ENCODE results near the gene MXD4.

DNA sequence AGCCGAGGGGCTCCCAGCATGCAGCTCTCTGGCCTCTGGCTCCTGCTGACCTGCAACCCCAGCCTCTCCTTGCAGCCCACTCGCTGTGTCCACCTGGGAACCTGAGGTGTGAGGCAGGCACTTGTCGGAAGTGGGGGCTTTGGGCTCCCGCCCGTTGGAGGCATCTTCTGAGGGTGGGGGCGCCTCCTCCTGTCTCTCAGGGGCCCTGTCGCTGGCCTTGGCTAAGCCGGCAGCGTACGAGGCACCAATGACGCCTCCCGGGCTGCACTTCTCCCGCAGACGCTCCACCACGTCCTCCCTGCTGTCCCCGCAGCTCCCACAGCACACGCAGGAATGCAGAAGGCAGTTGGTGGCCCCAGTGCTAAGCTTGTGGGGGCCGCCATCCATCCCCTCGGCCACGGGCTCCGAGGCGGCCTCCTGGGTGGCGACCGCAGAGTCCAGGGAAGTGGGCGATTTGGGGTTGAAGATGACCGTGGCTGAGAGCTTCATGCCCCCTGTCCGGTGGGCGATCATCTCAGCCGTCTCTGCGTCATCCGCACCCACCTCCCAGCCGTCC, 42.5 kb upstream of the MXD4 start:
- TF ChIP-seq FOXJ3 (CRISPR knock-in tag; IDR thresholded peaks at IDR 0.05; ENCODE audit: borderline replicate concordance) = no peak
- TF ChIP-seq CTCF (IDR thresholded peaks at IDR 0.05) = no peak
- TF ChIP-seq SP1 (CRISPR knock-in tag; conservative IDR thresholded peaks at IDR 0.05) = no peak
- TF ChIP-seq, protein P1, sequence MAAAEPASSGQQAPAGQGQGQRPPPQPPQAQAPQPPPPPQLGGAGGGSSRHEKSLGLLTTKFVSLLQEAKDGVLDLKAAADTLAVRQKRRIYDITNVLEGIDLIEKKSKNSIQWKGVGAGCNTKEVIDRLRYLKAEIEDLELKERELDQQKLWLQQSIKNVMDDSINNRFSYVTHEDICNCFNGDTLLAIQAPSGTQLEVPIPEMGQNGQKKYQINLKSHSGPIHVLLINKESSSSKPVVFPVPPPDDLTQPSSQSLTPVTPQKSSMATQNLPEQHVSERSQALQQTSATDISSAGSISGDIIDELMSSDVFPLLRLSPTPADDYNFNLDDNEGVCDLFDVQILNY (CRISPR knock-in tag; IDR thresholded peaks at IDR 0.05) = no peak
- TF ChIP-seq MAX (CRISPR knock-in tag; IDR thresholded peaks at IDR 0.05) = no peak
- no peak for TF ChIP-seq ZNF263 (CRISPR knock-in tag; IDR thresholded peaks at IDR 0.05; ENCODE audit: low read depth)
- no peak for TF ChIP-seq ZNF121 (CRISPR knock-in tag; IDR thresholded peaks at IDR 0.05)
- TF ChIP-seq ATF2 (CRISPR knock-in tag; IDR thresholded peaks at IDR 0.05; ENCODE audit: borderline replicate concordance, low read depth) = no peak
- TF ChIP-seq ATF1 (CRISPR knock-in tag; IDR thresholded peaks at IDR 0.05) = no peak
- TF ChIP-seq, protein P2, sequence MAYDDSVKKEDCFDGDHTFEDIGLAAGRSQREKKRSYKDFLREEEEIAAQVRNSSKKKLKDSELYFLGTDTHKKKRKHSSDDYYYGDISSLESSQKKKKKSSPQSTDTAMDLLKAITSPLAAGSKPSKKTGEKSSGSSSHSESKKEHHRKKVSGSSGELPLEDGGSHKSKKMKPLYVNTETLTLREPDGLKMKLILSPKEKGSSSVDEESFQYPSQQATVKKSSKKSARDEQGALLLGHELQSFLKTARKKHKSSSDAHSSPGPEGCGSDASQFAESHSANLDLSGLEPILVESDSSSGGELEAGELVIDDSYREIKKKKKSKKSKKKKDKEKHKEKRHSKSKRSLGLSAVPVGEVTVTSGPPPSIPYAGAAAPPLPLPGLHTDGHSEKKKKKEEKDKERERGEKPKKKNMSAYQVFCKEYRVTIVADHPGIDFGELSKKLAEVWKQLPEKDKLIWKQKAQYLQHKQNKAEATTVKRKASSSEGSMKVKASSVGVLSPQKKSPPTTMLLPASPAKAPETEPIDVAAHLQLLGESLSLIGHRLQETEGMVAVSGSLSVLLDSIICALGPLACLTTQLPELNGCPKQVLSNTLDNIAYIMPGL (CRISPR knock-in tag; IDR thresholded peaks at IDR 0.05) = no peak
- TF ChIP-seq ESRRA (CRISPR knock-in tag; IDR thresholded peaks at IDR 0.05; ENCODE audit: borderline replicate concordance) = no peak

Measured in WTC11 (cell line).